ENCODE measurements around the gene NLRX1.
"Not testable (repeated sequence)": the region's sequence is repeated elsewhere in the genome, so short reads cannot be mapped to it uniquely, and the experiment has no call there.

NLRX1 gene

GRCh38 chr11:119188067-119188466, 19.5 kb downstream of the NLRX1 start:
- Histone ChIP-seq H3K36me3 (ENCODE audit: control insufficient read depth, insufficient read depth, low read length, severe bottlenecking) (no peaks in the 10 kb centered on the region), H3K4me1 (ENCODE audit: control insufficient read depth, insufficient read depth, low read length) (peaks cover 4% of the 10 kb centered on the region), H3K27me3 (replicated peaks; ENCODE audit: control insufficient read depth, insufficient read depth, low read length) (peaks cover 33% of the 10 kb centered on the region), H3K4me3 (ENCODE audit: low read length) (no peak overlapping the region), H3K9ac (ENCODE audit: low read length) (no peak overlapping the region), H3K9me3 (ENCODE audit: control insufficient read depth, low read length) (no peaks in the 10 kb centered on the region)
- DNase-seq (ENCODE audit: low read depth) = no peak

DNA sequence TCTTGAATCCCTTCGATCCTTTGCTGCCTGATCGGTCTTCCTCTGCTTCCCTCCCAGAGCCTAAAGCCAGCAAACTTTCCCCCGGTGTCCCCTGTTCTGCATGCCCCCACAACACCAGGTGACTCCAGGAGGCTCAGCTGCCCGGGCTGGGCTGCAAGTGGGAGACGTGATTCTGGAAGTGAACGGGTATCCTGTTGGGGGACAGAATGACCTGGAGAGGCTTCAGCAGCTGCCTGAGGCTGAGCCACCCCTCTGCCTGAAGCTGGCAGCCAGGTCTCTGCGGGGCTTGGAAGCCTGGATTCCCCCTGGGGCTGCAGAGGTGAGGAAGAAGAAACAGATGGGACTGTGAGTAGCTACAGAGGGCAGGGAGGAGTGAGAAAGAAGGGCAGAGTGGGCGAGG, 20.4 kb downstream of the NLRX1 start:
- Histone ChIP-seq H3K9ac (ENCODE audit: low read length) (no peak overlapping the region), H3K9me3 (ENCODE audit: control insufficient read depth, low read length) (no peaks in the 10 kb centered on the region), H3K36me3 (ENCODE audit: control insufficient read depth, insufficient read depth, low read length, severe bottlenecking) (no peaks in the 10 kb centered on the region), H3K27me3 (replicated peaks; ENCODE audit: control insufficient read depth, insufficient read depth, low read length) (peaks cover 33% of the 10 kb centered on the region), H3K4me1 (ENCODE audit: control insufficient read depth, insufficient read depth, low read length) (peaks cover 4% of the 10 kb centered on the region), H3K4me3 (ENCODE audit: low read length) (no peak overlapping the region)
- no peak for DNase-seq (ENCODE audit: low read depth)

DNA sequence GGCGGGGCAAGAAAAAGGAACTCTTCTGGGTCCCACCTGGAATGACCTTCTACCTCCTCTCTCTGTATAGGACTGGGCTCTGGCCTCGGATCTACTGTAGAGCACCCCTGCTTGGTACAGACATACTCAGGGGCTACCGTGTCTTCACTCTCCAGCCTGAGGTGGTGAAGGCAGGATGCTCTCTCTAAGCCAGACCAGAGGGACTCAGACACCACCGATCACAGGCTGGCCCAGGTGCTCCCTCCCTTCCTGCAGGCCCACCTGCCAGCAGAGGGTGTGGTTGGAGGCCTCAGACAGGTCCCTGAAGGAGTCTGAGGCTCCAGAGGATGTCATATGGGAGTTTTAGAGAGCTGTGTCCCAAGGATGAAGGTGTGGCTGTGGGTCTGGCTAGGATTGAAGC, 20.9 kb downstream of the NLRX1 start:
- no peak overlapping the region for H3K4me3 ChIP-seq (ENCODE audit: low read length)
- no peak for DNase-seq (ENCODE audit: low read depth)
- no peak overlapping the region for H3K9ac ChIP-seq (ENCODE audit: low read length)

GRCh38 chr11:119190531-119190930, 22.0 kb downstream of the NLRX1 start:
- peaks cover 36% of the 10 kb centered on the region for H3K27me3 ChIP-seq (replicated peaks; ENCODE audit: control insufficient read depth, insufficient read depth, low read length)
- no peak overlapping the region for H3K9ac ChIP-seq (ENCODE audit: low read length)
- H3K4me1 ChIP-seq (ENCODE audit: control insufficient read depth, insufficient read depth, low read length) = peaks cover 3% of the 10 kb centered on the region
- no peak overlapping the region for H3K4me3 ChIP-seq (ENCODE audit: low read length)
- H3K9me3 ChIP-seq (ENCODE audit: control insufficient read depth, low read length) = no peaks in the 10 kb centered on the region
- no peak for DNase-seq (ENCODE audit: low read depth)
- H3K36me3 ChIP-seq (ENCODE audit: control insufficient read depth, insufficient read depth, low read length, severe bottlenecking) = no peaks in the 10 kb centered on the region

More for the DNA sequence above, 20.9 kb downstream of the NLRX1 start:
- peaks cover 33% of the 10 kb centered on the region for H3K27me3 ChIP-seq (replicated peaks; ENCODE audit: control insufficient read depth, insufficient read depth, low read length)
- H3K9me3 ChIP-seq (ENCODE audit: control insufficient read depth, low read length) = no peaks in the 10 kb centered on the region
- H3K36me3 ChIP-seq (ENCODE audit: control insufficient read depth, insufficient read depth, low read length, severe bottlenecking) = no peaks in the 10 kb centered on the region
- peaks cover 4% of the 10 kb centered on the region for H3K4me1 ChIP-seq (ENCODE audit: control insufficient read depth, insufficient read depth, low read length)

- peaks cover 31% of the 10 kb centered on the region for H3K27me3 ChIP-seq (replicated peaks; ENCODE audit: control insufficient read depth, insufficient read depth, low read length)
- H3K9me3 ChIP-seq (ENCODE audit: control insufficient read depth, low read length); H3K36me3 ChIP-seq (ENCODE audit: control insufficient read depth, insufficient read depth, low read length, severe bottlenecking); H3K9ac ChIP-seq (ENCODE audit: low read length); DNase-seq (ENCODE audit: low read depth); H3K4me1 ChIP-seq (ENCODE audit: control insufficient read depth, insufficient read depth, low read length); H3K4me3 ChIP-seq (ENCODE audit: low read length): not testable (repeated sequence)
Observed at GRCh38 chr11:119191265-119191664, 22.7 kb downstream of the NLRX1 start.

DNA sequence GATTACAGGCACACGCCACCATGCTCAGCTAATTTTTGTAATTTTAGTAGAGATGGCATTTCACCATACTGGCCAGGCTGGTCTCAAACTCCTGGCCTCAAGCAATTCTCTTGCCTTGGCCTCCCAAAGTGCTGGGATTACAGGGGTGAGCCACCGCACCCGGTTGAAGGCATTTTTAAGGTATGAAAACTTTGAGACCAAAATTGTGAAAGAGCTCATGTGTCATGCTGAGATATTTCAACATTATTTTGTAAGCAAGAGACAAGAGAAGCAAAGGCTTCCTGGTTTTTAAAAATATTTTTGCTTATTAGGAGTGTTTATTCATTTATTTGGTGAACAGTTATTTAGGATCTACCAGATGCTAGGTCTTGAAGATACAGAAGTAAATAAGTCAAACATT, 23.6 kb downstream of the NLRX1 start:
- Histone ChIP-seq H3K9ac (ENCODE audit: low read length) (peak overlapping the region; percentile 14), H3K27me3 (replicated peaks; ENCODE audit: control insufficient read depth, insufficient read depth, low read length) (peaks cover 26% of the 10 kb centered on the region), H3K4me1 (ENCODE audit: control insufficient read depth, insufficient read depth, low read length) (no peaks in the 10 kb centered on the region), H3K36me3 (ENCODE audit: control insufficient read depth, insufficient read depth, low read length, severe bottlenecking) (no peaks in the 10 kb centered on the region), H3K4me3 (ENCODE audit: low read length) (no peak overlapping the region), H3K9me3 (ENCODE audit: control insufficient read depth, low read length) (no peaks in the 10 kb centered on the region)
- peak; percentile 48 for DNase-seq (ENCODE audit: low read depth)

GRCh38 chr11:119193001-119193400, 24.5 kb downstream of the NLRX1 start:
- Histone ChIP-seq H3K9ac (ENCODE audit: low read length) (no peak overlapping the region), H3K9me3 (ENCODE audit: control insufficient read depth, low read length) (no peaks in the 10 kb centered on the region), H3K27me3 (replicated peaks; ENCODE audit: control insufficient read depth, insufficient read depth, low read length) (peaks cover 20% of the 10 kb centered on the region), H3K36me3 (ENCODE audit: control insufficient read depth, insufficient read depth, low read length, severe bottlenecking) (no peaks in the 10 kb centered on the region), H3K4me3 (ENCODE audit: low read length) (no peak overlapping the region), H3K4me1 (ENCODE audit: control insufficient read depth, insufficient read depth, low read length) (no peaks in the 10 kb centered on the region)
- DNase-seq (ENCODE audit: low read depth) = no peak

DNA sequence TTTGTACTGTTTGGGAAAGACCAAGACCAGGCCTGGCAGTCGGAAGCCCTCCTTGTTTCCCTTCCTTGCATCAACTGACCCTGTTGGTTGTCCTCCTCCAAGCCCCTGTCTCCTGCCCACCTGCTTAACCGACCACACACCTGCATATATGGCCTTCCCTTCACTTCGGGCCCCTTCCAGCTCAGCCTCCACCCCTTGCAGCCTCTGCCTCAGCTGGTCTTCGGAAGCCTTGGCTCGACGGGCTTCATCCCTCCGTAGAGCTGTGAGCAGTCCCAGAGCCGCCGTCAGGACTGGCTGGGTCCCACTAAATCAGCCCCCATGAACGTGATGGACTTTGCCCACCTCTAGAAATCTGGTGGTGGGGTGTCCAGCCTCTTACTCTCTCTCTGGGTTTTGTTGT, 25.1 kb downstream of the NLRX1 start:
- Histone ChIP-seq H3K36me3 (ENCODE audit: control insufficient read depth, insufficient read depth, low read length, severe bottlenecking) (no peaks in the 10 kb centered on the region), H3K27me3 (replicated peaks; ENCODE audit: control insufficient read depth, insufficient read depth, low read length) (peaks cover 15% of the 10 kb centered on the region), H3K9ac (ENCODE audit: low read length) (no peak overlapping the region), H3K4me1 (ENCODE audit: control insufficient read depth, insufficient read depth, low read length) (no peaks in the 10 kb centered on the region), H3K4me3 (ENCODE audit: low read length) (no peak overlapping the region), H3K9me3 (ENCODE audit: control insufficient read depth, low read length) (no peaks in the 10 kb centered on the region)
- no peak for DNase-seq (ENCODE audit: low read depth)

DNA sequence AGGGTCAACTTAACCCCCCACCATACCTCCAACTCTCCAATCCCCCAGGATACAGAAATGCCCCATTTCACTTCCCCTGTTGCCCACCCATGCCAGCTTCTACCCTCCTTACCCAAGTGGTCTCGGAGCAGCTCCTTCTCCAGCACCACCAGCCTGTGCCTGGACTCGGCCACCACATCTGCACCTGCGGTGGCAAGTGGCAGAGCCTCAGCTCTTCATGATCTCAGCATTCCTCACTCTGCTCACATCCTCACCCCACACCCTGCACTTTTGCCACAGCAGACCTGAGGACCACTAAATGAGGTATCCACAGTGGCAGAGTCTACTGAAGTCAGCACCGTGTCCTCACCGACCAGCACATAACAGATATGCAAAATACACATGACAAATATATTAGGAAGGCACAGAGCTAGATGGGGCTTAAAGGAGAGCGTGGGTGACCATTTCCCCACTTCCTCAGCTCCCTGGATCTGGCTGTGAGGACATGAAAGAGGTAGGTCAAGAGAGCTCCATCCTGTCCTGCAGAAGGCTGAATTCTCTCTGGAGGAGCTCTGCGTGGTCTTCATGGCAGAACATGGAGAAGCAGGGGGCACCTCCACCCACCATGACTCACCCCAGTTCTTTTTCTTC, 26.4 kb downstream of the NLRX1 start:
- no peaks in the 10 kb centered on the region for H3K36me3 ChIP-seq (ENCODE audit: control insufficient read depth, insufficient read depth, low read length, severe bottlenecking)
- H3K9ac ChIP-seq (ENCODE audit: low read length) = no peak overlapping the region
- H3K4me1 ChIP-seq (ENCODE audit: control insufficient read depth, insufficient read depth, low read length) = no peaks in the 10 kb centered on the region
- no peak for DNase-seq (ENCODE audit: low read depth)
- no peaks in the 10 kb centered on the region for H3K9me3 ChIP-seq (ENCODE audit: control insufficient read depth, low read length)
- H3K4me3 ChIP-seq (ENCODE audit: low read length) = no peak overlapping the region
- peaks cover 6% of the 10 kb centered on the region for H3K27me3 ChIP-seq (replicated peaks; ENCODE audit: control insufficient read depth, insufficient read depth, low read length)

- DNase-seq (ENCODE audit: low read depth) = peak; percentile 63
- peaks cover 6% of the 10 kb centered on the region for H3K27me3 ChIP-seq (replicated peaks; ENCODE audit: control insufficient read depth, insufficient read depth, low read length)
- no peak overlapping the region for H3K9ac ChIP-seq (ENCODE audit: low read length)
- H3K4me3 ChIP-seq (ENCODE audit: low read length) = no peak overlapping the region
- H3K4me1 ChIP-seq (ENCODE audit: control insufficient read depth, insufficient read depth, low read length) = no peaks in the 10 kb centered on the region
- H3K9me3 ChIP-seq (ENCODE audit: control insufficient read depth, low read length) = no peaks in the 10 kb centered on the region
- no peaks in the 10 kb centered on the region for H3K36me3 ChIP-seq (ENCODE audit: control insufficient read depth, insufficient read depth, low read length, severe bottlenecking)
Observed at GRCh38 chr11:119195680-119196079, 27.2 kb downstream of the NLRX1 start.

DNA sequence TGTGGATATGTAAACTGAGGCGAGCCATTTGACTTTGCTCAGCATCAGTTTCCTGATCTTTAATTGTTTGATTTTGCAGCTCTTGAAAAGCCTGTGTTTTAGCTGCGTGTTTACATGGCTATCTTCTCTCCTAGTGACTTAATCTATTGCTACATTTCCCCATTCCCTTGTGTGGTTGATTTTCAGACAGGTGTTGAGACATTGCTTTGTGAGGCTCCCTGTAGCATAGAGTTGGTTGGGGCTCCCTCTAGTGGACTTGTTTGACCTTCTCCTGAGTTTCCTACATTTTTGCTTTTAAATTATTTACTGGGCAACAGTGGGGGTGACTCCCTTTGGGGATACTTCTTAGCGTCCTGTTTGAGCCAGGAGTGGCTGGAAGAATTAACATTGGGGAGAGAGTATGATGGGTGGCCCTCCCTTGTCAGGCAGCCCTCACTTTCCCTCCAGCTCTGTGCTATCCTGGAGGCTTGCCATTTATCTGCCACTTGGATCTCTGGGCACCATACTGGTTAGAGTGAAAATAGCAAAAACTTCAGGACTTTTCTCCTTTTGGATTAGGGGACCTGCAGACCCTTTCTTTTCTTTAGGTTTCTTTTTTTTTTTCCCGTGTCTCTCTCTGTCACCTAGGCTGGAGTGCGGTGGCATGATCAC, 28.4 kb downstream of the NLRX1 start:
- Histone ChIP-seq H3K4me3 (ENCODE audit: low read length) (no peak overlapping the region), H3K27me3 (replicated peaks; ENCODE audit: control insufficient read depth, insufficient read depth, low read length) (peaks cover 6% of the 10 kb centered on the region), H3K36me3 (ENCODE audit: control insufficient read depth, insufficient read depth, low read length, severe bottlenecking) (no peaks in the 10 kb centered on the region), H3K4me1 (ENCODE audit: control insufficient read depth, insufficient read depth, low read length) (no peaks in the 10 kb centered on the region), H3K9ac (ENCODE audit: low read length) (no peak overlapping the region), H3K9me3 (ENCODE audit: control insufficient read depth, low read length) (no peaks in the 10 kb centered on the region)
- peak; percentile 94 for DNase-seq (ENCODE audit: low read depth)

GRCh38 chr11:119198925-119199324, 30.4 kb downstream of the NLRX1 start:
- no peak overlapping the region for H3K9ac ChIP-seq (ENCODE audit: low read length)
- no peaks in the 10 kb centered on the region for H3K36me3 ChIP-seq (ENCODE audit: control insufficient read depth, insufficient read depth, low read length, severe bottlenecking)
- H3K27me3 ChIP-seq (replicated peaks; ENCODE audit: control insufficient read depth, insufficient read depth, low read length) = peaks cover 6% of the 10 kb centered on the region
- H3K4me1 ChIP-seq (ENCODE audit: control insufficient read depth, insufficient read depth, low read length) = no peaks in the 10 kb centered on the region
- H3K9me3 ChIP-seq (ENCODE audit: control insufficient read depth, low read length) = no peaks in the 10 kb centered on the region
- no peak overlapping the region for H3K4me3 ChIP-seq (ENCODE audit: low read length)
- no peak for DNase-seq (ENCODE audit: low read depth)

Measured in adipocyte (in vitro differentiated cells).